Loucy (cell line): ENCODE results near the gene RFX3.

Experiments used
- CTCF ChIP-seq: fragments of 200-600 bp; sonication (generic); conservative IDR thresholded peaks from 2 replicates; pipeline ENCODE4 v1.5.1; 2014; ENCODE audit warnings: mild to moderate bottlenecking, antibody characterized with exemption, low read length
- EZH2phosphoT487 ChIP-seq: fragments of 200-600 bp; IDR thresholded peaks from 2 replicates; pipeline ENCODE4 v1.6.1; 2018; ENCODE audit warnings: antibody characterized with exemption, mild to moderate bottlenecking, moderate library complexity, borderline replicate concordance

GRCh38 chr9:3433754-3434153, 92.0 kb downstream of the RFX3 start:
- TF ChIP-seq CTCF: no peak
- no peak for TF ChIP-seq EZH2phosphoT487
